Common myeloid progenitor, CD34-positive (primary cell): Measurements from ENCODE around the gene DOCK8.
A peak's percentile ranks its signal among the peaks of the same experiment; 100 is the strongest.
"Not testable (repeated sequence)": the region's sequence is repeated elsewhere in the genome, so short reads cannot be mapped to it uniquely, and the experiment has no call there.

Source experiments
- CTCF ChIA-PET: fragments of 350-600 bp; sonication (Branson Sonifier 250); formaldehyde crosslinking; loops from one replicate; lab custom pipeline; 2021; ENCODE audit warnings: antibody characterized with exemption; lab: Charles Lee
- POLR2A ChIA-PET: fragments of 350-600 bp; sonication (Branson Sonifier 250); formaldehyde crosslinking; loops from one replicate; lab custom pipeline; 2021; ENCODE audit warnings: antibody characterized with exemption; lab: Charles Lee
- DNase-seq, 3 donors: peaks; one replicate each; pipeline versions ENCODE4 v3.0.0 to v3.0.0-alpha.2; 2013
- H3K27ac ChIP-seq, 2 experiments: 1 replicate in 1 of 2; 2 replicates in 1 of 2; pipeline ENCODE4 v1.7.0; 2013; ENCODE audit warnings: inconsistent platforms in 2 of 2, low read length in 2 of 2, mild to moderate bottlenecking in 2 of 2, low read depth in 1 of 2, moderate library complexity in 1 of 2; ENCODE audit not compliant: severe bottlenecking in 2 of 2, insufficient read depth in 1 of 2, poor library complexity in 1 of 2
- H3K27me3 ChIP-seq, 5 experiments: replicated peaks in 2 of 5; 1 replicate in 3 of 5; 2 replicates in 2 of 5; pipeline versions ENCODE4 v1.6.1 to v1.7.0; 2013; ENCODE audit warnings: low read length in 4 of 5, mild to moderate bottlenecking in 2 of 5, moderate library complexity in 2 of 5, inconsistent platforms in 1 of 5; ENCODE audit not compliant: insufficient read depth in 5 of 5, control insufficient read depth in 4 of 5
- H3K36me3 ChIP-seq, 4 experiments: 1 replicate in 2 of 4; 2 replicates in 2 of 4; pipeline versions ENCODE4 v1.6.1 to v1.7.0; 2013; ENCODE audit warnings: low read length in 3 of 4, control low read depth in 1 of 4, mild to moderate bottlenecking in 1 of 4; ENCODE audit not compliant: control insufficient read depth in 4 of 4, insufficient read depth in 4 of 4
- H3K4me1 ChIP-seq, 4 experiments: 1 replicate in 3 of 4; 2 replicates in 1 of 4; pipeline versions ENCODE4 v1.6.1 to v1.7.1; 2013; ENCODE audit warnings: low read length in 3 of 4, mild to moderate bottlenecking in 3 of 4, control low read depth in 1 of 4, inconsistent platforms in 1 of 4, moderate library complexity in 1 of 4; ENCODE audit not compliant: control insufficient read depth in 4 of 4, insufficient read depth in 4 of 4; ENCODE audit errors: control extremely low read depth in 1 of 4
- H3K4me3 ChIP-seq, 7 experiments: 1 replicate in 4 of 7; 2 replicates in 3 of 7; pipeline versions ENCODE4 v1.5.1 to v1.7.0; 2013; ENCODE audit warnings: mild to moderate bottlenecking in 7 of 7, low read length in 6 of 7, moderate library complexity in 6 of 7, inconsistent platforms in 2 of 7, low read depth in 2 of 7, control low read depth in 1 of 7; ENCODE audit not compliant: insufficient read depth in 4 of 7, control insufficient read depth in 1 of 7; ENCODE audit errors: extremely low read depth in 1 of 7
- H3K9me3 ChIP-seq, 5 experiments: 1 replicate in 4 of 5; 2 replicates in 1 of 5; pipeline versions ENCODE4 v1.6.1 to v1.7.1; 2013; ENCODE audit warnings: low read length in 4 of 5, mild to moderate bottlenecking in 2 of 5, inconsistent platforms in 1 of 5, low read depth in 1 of 5, moderate library complexity in 1 of 5; ENCODE audit not compliant: control insufficient read depth in 4 of 5, insufficient read depth in 2 of 5; ENCODE audit errors: control extremely low read depth in 1 of 5
- WGBS: methylation state at CpG from one replicate; pipeline ENCODE4 v1.1.5; 2013; ENCODE audit not compliant: insufficient coverage; 5-methylcytosine and 5-hydroxymethylcytosine counted together

Gene DOCK8

DNA sequence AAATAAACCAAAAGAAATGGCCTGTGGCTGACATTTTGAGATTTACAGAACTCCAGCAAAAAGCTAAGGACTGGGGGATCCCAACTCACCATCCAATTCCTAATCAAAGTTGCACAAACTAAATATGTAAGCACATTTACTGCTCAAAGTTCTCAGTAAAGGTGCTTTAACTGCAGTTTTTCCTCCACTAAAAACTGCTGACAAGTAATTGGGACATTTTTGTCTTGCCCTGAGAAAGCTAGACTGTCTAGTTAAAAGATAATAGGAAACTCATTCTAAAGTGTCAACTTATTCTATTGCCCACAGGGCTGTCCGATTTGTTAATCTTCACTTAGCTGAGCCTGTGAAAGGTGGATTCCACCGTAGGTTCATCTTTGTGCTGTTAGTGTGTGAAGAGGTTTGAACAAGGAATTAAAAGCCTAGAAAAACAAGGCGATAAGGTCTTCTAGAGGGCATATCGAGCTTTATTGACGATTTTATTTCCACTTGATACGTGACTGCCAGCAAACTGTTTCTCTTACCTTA lies 1.0 kb downstream of the DOCK8 start:
- ChIA-PET CTCF (interaction anchor here (1.0 to 3.3 kb wide), 14 partner anchors 8 to 100 kb away, joined by 3 to 13 read pairs (median 6); no protein-coding TSS in a partner anchor), POLR2A (interaction anchor here (1.0 to 1.4 kb wide), 2 partner anchors 57 to 66 kb away, joined by 3 to 5 read pairs; no protein-coding TSS in a partner anchor)
- H3K36me3 ChIP-seq: no peaks in the 10 kb centered on the region
- H3K4me1 ChIP-seq: peaks cover 10 to 43% (median 18%) of the 10 kb centered on the region in 4 experiments
- H3K4me3 ChIP-seq: peak overlapping the region in 6 of 7 experiments; percentile 81 to 91 (median 86)
- peak overlapping the region in 1 of 2 experiments; percentile 79 for H3K27ac ChIP-seq
- WGBS: 80% methylated on average over 2 of the region's 6 CpGs
- H3K9me3 ChIP-seq: no peaks in the 10 kb centered on the region
- H3K27me3 ChIP-seq: no peaks in the 10 kb centered on the region
- DNase-seq: peak in 1 of 3 donors; percentile 13

DNA sequence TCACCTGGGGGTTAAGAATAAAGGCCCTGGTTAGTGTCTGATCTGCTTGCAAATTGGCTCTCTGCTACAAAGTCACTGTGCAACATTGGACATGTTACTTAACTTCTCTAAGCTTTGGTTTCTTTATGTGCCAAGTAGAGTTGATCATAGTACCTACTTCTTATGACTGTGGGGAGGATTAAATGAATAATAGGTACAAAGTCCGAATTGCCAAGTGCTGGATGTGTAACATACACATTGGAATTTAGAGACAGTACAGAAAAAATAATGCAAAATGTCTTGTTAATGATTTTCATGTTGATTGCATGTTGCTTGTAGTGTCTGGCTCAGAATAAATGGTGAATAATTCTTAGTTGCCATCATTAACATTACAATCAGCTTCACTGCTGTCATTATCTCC lies 2.2 kb downstream of the DOCK8 start:
- DNase-seq: no peak
- Histone ChIP-seq H3K36me3 (no peaks in the 10 kb centered on the region), H3K4me3 (peak overlapping the region in 2 of 7 experiments; percentile 43 to 82), H3K27ac (no peak overlapping the region), H3K4me1 (peaks cover 12 to 45% (median 19%) of the 10 kb centered on the region in 4 experiments), H3K27me3 (no peaks in the 10 kb centered on the region), H3K9me3 (no peaks in the 10 kb centered on the region)
- ChIA-PET CTCF (interaction anchor here (0.7 to 3.3 kb wide), 4 partner anchors 49 to 130 kb away, joined by 3 to 12 read pairs (median 3); no protein-coding TSS in a partner anchor), POLR2A (no interaction called here)
- no CpG with 5 or more reads among the region's 1 CpG for WGBS

DNA sequence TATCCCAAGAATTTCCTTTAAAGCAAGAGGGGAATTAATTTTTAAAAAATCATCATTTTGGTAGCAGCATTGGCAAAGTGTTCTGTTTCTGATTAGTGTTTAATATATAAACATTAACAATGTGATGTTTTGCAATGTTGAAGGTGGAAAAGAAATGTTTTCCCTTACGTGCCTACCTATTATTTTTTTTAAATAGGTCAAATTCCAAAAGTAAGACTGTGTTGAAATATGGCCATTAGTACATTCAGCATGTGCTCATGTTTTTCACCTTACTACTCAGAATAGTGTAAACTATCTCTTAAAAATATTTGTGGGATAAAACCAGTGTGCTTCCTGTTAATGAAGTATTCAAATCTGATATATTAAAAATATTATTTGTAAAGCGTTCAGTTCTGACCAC lies 3.3 kb downstream of the DOCK8 start:
- Histone ChIP-seq H3K27me3 (no peaks in the 10 kb centered on the region), H3K9me3 (no peaks in the 10 kb centered on the region), H3K4me1 (peaks cover 20 to 56% (median 29%) of the 10 kb centered on the region in 4 experiments), H3K27ac (no peak overlapping the region), H3K36me3 (no peaks in the 10 kb centered on the region), H3K4me3 (no peak overlapping the region)
- POLR2A ChIA-PET: no interaction called here
- no CpG with 5 or more reads among the region's 2 CpGs for WGBS
- CTCF ChIA-PET: interaction anchor here (0.9 kb wide), 1 partner anchor 48 kb away, joined by 3 read pairs; no protein-coding TSS in a partner anchor
- no peak for DNase-seq

DNA sequence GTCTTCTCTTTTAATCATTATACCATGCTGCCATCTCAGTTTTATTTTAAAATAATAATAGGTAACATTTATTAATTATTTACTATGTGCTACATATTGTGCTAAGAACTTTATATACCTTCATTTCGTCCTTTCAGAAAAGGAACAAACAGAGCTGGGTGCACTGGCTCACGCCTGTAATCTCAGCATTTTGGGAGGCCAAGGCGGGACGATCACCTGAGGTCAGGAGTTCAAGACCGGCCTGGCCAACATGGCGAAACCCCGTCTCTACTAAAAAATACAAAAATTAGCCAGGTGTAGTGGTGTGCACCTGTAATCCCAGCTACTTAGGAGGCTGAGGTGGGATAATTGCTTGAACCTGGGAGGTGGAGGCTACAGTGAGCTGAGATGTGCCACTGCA lies 4.4 kb downstream of the DOCK8 start:
- H3K36me3 ChIP-seq, H3K27ac ChIP-seq, DNase-seq, H3K27me3 ChIP-seq, H3K9me3 ChIP-seq, H3K4me3 ChIP-seq, POLR2A ChIA-PET: not testable (repeated sequence)
- CTCF ChIA-PET: interaction anchor here (1.2 kb wide), 1 partner anchor 17 kb away, joined by 3 read pairs; no protein-coding TSS in a partner anchor
- H3K4me1 ChIP-seq: peaks cover 29 to 67% (median 40%) of the 10 kb centered on the region in 4 experiments
- 92% methylated on average over 4 of the region's 7 CpGs for WGBS

DNA sequence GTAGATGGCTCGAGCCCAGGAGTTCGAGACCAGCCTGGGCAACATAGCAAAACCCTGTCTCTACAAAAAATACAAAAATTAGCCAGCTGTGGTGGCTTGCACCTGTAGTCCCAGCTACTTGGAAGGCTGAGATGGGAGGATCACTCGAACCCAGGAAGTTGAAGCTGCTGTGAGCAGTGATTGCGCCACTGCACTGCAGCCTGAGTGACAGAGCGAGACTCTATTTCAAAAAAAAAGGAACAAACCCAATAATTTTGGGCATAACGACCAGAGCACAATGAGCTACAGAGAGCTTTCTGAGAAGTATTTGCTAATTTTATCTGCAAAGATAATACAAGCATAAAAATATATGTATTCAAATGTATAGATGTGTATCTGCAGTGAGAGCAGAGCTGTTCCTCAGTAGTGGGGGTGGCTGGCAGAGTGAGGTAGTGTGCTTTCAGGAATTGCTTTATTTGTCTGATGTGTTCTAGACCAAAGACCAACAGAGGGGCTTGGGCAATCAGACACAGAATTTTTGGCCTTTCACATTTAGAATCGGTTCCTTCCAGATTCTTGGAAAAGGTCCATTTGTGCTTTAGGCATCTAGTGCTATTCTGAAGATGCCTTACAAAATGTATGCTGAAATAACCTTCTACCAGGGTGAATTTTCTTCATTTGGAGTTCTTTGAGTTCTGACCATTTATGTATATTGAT lies 5.2 kb downstream of the DOCK8 start:
- CTCF ChIA-PET: interaction anchor here (0.8 to 1.2 kb wide), 3 partner anchors 9 to 75 kb away, joined by 3 read pairs; no protein-coding TSS in a partner anchor
- peaks cover 37 to 71% (median 48%) of the 10 kb centered on the region in 4 experiments for H3K4me1 ChIP-seq
- no peaks in the 10 kb centered on the region for H3K27me3 ChIP-seq
- no peaks in the 10 kb centered on the region for H3K36me3 ChIP-seq
- no peak overlapping the region for H3K4me3 ChIP-seq
- H3K9me3 ChIP-seq: no peaks in the 10 kb centered on the region
- POLR2A ChIA-PET: interaction anchor here (0.6 kb wide), 1 partner anchor 87 kb away, joined by 7 read pairs; no protein-coding TSS in a partner anchor
- WGBS: 89% methylated on average over 4 of the region's 7 CpGs
- H3K27ac ChIP-seq: no peak overlapping the region
- no peak for DNase-seq

DNA sequence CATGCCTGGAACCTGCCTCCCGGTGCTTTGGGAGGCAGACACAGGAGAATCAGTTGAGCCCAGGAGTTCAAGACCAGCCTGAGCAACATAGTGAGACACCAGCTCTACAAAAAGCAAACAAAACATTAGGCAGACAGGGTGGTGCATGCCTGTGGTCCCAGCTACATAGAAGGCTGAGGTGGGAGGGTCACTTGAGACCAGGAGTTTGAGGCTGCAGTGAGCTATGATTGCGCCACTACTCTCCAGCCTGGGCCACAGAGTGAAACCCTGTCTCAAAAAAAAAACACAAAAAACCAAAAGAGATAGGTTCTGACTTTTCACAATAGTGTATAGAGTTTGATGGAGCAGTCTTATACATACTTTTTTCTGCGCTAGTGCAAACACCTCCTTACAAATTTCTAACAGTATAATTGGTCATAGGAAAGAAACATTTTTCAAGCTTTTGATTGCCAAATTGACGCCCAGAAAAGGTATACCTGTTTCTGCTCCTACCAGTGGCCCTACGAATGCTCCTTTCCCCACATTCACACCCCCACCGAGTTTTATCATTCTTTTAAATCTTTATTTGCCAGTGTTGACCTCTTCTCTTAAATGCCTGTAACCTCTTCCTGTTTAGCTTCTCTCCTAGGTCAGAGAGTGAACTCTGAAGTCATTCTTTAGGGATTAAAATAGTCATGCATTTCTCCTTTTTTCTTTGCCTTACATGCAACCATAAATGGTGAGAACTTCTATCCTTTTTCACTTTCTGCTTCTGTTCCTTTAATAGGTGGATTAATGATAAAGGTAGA lies 7.5 kb downstream of the DOCK8 start:
- POLR2A ChIA-PET: interaction anchor here (0.6 kb wide), 1 partner anchor 71 kb away, joined by 5 read pairs; no protein-coding TSS in a partner anchor
- Histone ChIP-seq H3K27ac (no peak overlapping the region), H3K9me3 (no peaks in the 10 kb centered on the region), H3K4me1 (peaks cover 31 to 60% (median 40%) of the 10 kb centered on the region in 4 experiments), H3K27me3 (no peaks in the 10 kb centered on the region), H3K36me3 (no peaks in the 10 kb centered on the region), H3K4me3 (peak overlapping the region in 2 of 7 experiments; percentile 24 to 25)
- DNase-seq: peak in 1 of 3 donors; percentile 36
- WGBS: 90% methylated on average over 2 of the region's 6 CpGs
- CTCF ChIA-PET: interaction anchor here (0.6 to 1.1 kb wide), 4 partner anchors 18 to 94 kb away, joined by 3 read pairs; no protein-coding TSS in a partner anchor
